Measurements from ENCODE around the gene POC1A. TPM values are rescaled to one million over a fixed set of nuclear protein-coding genes. Genes with fewer than 3 reads are reported as not detected.
"Not testable (repeated sequence)": the region's sequence is repeated elsewhere in the genome, so short reads cannot be mapped to it uniquely, and the experiment has no call there.

POC1A gene
- total RNA-seq, 1 experiment from 2014 or later = 25.7 TPM

DNA sequence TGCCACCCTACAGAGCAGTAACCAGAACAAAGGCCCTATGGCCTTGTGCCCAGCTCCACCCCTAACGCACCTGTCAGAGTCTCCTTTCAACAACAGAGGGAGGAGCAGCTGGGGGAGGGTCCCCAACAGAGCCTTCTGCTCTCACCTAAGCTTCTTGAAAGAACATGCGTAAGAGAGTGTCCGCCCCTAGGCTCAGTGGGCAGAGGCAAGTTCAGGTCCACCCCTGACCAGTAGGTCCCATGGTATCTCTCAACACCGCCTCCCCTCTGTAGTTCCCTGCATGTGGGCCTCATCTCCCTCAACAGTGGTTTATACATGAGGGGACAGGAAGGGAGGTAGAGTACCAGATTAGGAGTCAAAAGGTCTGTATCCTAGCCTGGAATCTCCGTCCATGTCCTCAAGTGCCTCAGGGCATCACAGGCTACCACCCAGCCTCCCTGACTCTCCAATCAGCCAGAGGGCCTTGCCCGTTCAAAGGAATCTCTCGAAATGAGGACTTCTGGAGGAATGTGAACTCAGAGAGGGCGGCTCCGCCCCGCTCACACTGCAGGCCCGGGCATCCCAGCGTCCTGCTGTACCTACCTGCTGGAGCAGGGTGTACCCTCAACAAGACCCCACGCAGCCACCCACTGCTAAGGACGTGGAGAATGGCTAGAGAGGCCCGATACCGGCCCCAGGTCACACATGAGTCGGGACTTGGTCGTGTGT lies 680 bp downstream of the POC1A start:
- ChIA-PET CTCF (interaction anchor here (0.6 kb wide), 1 partner anchor 240 kb away, joined by 5 read pairs; no protein-coding TSS in a partner anchor), POLR2A (no interaction called here)
- DNase-seq (ENCODE audit: low read depth, low spot score) (no peak), ATAC-seq (peak; percentile 25)
- TF ChIP-seq SIN3A (IDR thresholded peaks at IDR 0.05; ENCODE audit: borderline replicate concordance, insufficient read depth, low read depth, low read length) (no peak), TCF7L2 (IDR thresholded peaks at IDR 0.05; ENCODE audit: low read depth, low read length) (no peak), POLR2AphosphoS5 (IDR thresholded peaks at IDR 0.05; ENCODE audit: low read depth, low read length) (no peak)
- TF ChIP-seq, protein P1, sequence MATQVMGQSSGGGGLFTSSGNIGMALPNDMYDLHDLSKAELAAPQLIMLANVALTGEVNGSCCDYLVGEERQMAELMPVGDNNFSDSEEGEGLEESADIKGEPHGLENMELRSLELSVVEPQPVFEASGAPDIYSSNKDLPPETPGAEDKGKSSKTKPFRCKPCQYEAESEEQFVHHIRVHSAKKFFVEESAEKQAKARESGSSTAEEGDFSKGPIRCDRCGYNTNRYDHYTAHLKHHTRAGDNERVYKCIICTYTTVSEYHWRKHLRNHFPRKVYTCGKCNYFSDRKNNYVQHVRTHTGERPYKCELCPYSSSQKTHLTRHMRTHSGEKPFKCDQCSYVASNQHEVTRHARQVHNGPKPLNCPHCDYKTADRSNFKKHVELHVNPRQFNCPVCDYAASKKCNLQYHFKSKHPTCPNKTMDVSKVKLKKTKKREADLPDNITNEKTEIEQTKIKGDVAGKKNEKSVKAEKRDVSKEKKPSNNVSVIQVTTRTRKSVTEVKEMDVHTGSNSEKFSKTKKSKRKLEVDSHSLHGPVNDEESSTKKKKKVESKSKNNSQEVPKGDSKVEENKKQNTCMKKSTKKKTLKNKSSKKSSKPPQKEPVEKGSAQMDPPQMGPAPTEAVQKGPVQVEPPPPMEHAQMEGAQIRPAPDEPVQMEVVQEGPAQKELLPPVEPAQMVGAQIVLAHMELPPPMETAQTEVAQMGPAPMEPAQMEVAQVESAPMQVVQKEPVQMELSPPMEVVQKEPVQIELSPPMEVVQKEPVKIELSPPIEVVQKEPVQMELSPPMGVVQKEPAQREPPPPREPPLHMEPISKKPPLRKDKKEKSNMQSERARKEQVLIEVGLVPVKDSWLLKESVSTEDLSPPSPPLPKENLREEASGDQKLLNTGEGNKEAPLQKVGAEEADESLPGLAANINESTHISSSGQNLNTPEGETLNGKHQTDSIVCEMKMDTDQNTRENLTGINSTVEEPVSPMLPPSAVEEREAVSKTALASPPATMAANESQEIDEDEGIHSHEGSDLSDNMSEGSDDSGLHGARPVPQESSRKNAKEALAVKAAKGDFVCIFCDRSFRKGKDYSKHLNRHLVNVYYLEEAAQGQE (IDR thresholded peaks at IDR 0.05; ENCODE audit: insufficient read depth in 1 of 2, low read depth in 2 of 2, low read length in 1 of 2) = no peak
- TF ChIP-seq, protein P2, sequence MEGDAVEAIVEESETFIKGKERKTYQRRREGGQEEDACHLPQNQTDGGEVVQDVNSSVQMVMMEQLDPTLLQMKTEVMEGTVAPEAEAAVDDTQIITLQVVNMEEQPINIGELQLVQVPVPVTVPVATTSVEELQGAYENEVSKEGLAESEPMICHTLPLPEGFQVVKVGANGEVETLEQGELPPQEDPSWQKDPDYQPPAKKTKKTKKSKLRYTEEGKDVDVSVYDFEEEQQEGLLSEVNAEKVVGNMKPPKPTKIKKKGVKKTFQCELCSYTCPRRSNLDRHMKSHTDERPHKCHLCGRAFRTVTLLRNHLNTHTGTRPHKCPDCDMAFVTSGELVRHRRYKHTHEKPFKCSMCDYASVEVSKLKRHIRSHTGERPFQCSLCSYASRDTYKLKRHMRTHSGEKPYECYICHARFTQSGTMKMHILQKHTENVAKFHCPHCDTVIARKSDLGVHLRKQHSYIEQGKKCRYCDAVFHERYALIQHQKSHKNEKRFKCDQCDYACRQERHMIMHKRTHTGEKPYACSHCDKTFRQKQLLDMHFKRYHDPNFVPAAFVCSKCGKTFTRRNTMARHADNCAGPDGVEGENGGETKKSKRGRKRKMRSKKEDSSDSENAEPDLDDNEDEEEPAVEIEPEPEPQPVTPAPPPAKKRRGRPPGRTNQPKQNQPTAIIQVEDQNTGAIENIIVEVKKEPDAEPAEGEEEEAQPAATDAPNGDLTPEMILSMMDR (IDR thresholded peaks at IDR 0.05) = no peak
- peak overlapping the region; percentile 83 for H3K27ac ChIP-seq (ENCODE audit: low read length)
- BruUV-seq (replicated peaks) = no TSS peak
- no peaks in the 10 kb centered on the region for H3K36me3 ChIP-seq (ENCODE audit: control insufficient read depth, insufficient read depth, low read length)
- H3K4me1 ChIP-seq (ENCODE audit: control insufficient read depth, insufficient read depth, low read length) = peaks cover 8% of the 10 kb centered on the region
- H3K27me3 ChIP-seq (ENCODE audit: control insufficient read depth, insufficient read depth, low read length) = no peaks in the 10 kb centered on the region
- peak overlapping the region; percentile 78 to 79 for H3K4me3 ChIP-seq (ENCODE audit: low read depth in 2 of 2, low read length in 2 of 2)
- no peaks in the 10 kb centered on the region for H3K9me3 ChIP-seq (ENCODE audit: control insufficient read depth, insufficient read depth, low read depth, low read length)
- intact Hi-C loops (cut with micrococcal nuclease; ENCODE audit: unreplicated experiment) = no loop called here
- in situ Hi-C loops (cut with HindIII; ENCODE audit: low pct_unique_long_range_greater_than_20kb, low sequenced_read_pairs) = no loop called here

DNA sequence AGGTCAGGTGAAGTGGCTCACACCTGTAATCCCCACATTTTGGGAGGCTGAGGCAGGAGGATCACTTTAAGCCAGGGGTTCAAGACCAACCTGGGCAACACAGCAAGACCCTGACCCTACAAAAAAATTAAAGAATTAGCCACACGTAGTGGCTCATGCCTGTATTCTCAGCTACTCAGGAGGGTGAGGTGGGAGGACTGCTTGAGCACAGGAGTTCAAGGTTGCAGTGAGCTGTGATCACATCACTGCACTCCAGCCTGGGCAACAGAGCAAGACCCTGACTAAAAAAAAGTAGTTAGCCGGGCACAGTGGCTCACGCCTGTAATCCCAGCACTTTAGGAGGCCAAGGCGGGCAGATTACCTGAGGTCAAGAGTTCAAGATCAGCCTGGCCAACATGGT lies 2.2 kb downstream of the POC1A start:
- in situ Hi-C loops (cut with HindIII; ENCODE audit: low pct_unique_long_range_greater_than_20kb, low sequenced_read_pairs); DNase-seq (ENCODE audit: low read depth, low spot score); H3K4me3 ChIP-seq (ENCODE audit: low read depth in 2 of 2, low read length in 2 of 2); H3K27me3 ChIP-seq (ENCODE audit: control insufficient read depth, insufficient read depth, low read length); H3K27ac ChIP-seq (ENCODE audit: low read length); CTCF ChIA-PET; POLR2A ChIA-PET; intact Hi-C loops (cut with micrococcal nuclease; ENCODE audit: unreplicated experiment); BruUV-seq (replicated peaks); ATAC-seq; H3K36me3 ChIP-seq (ENCODE audit: control insufficient read depth, insufficient read depth, low read length); H3K9me3 ChIP-seq (ENCODE audit: control insufficient read depth, insufficient read depth, low read depth, low read length); H3K4me1 ChIP-seq (ENCODE audit: control insufficient read depth, insufficient read depth, low read length): not testable (repeated sequence)

DNA sequence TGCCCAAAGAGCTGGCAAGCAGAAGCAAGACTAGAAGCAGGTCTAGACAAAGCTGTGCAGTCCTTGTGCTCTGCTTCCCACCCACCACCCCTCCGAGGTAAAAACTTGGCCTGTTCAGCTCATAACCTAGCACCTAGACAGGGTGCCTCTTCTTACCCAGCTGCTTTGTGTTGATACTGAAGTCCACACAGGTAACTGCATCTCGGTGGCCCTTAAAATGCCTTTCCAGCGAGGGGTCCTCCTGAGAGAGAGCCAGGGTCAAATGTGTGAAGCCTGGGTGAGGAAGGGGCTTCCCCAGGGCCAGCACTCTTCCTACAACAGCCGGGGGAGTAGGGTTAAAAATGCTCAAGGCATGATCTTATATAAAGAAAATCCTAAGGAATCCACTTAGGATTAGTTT lies 3.4 kb downstream of the POC1A start:
- Histone ChIP-seq H3K4me3 (ENCODE audit: low read depth in 2 of 2, low read length in 2 of 2) (no peak overlapping the region), H3K27me3 (ENCODE audit: control insufficient read depth, insufficient read depth, low read length) (no peaks in the 10 kb centered on the region), H3K4me1 (ENCODE audit: control insufficient read depth, insufficient read depth, low read length) (peaks cover 8% of the 10 kb centered on the region), H3K9me3 (ENCODE audit: control insufficient read depth, insufficient read depth, low read depth, low read length) (no peaks in the 10 kb centered on the region), H3K36me3 (ENCODE audit: control insufficient read depth, insufficient read depth, low read length) (no peaks in the 10 kb centered on the region), H3K27ac (ENCODE audit: low read length) (no peak overlapping the region)
- ATAC-seq = no peak
- TF ChIP-seq, protein P2 (IDR thresholded peaks at IDR 0.05) = no peak
- TF ChIP-seq POLR2AphosphoS5 (IDR thresholded peaks at IDR 0.05; ENCODE audit: low read depth, low read length) (no peak), TCF7L2 (IDR thresholded peaks at IDR 0.05; ENCODE audit: low read depth, low read length) (no peak), SIN3A (IDR thresholded peaks at IDR 0.05; ENCODE audit: borderline replicate concordance, insufficient read depth, low read depth, low read length) (no peak)
- TF ChIP-seq, protein P1 (IDR thresholded peaks at IDR 0.05; ENCODE audit: insufficient read depth in 1 of 2, low read depth in 2 of 2, low read length in 1 of 2) = no peak
- CTCF ChIA-PET = no interaction called here
- BruUV-seq (replicated peaks) = no TSS peak
- in situ Hi-C loops (cut with HindIII; ENCODE audit: low pct_unique_long_range_greater_than_20kb, low sequenced_read_pairs) (no loop called here), intact Hi-C loops (cut with micrococcal nuclease; ENCODE audit: unreplicated experiment) (no loop called here)
- POLR2A ChIA-PET = no interaction called here
- DNase-seq (ENCODE audit: low read depth, low spot score) = no peak

Measured in Panc1 (cell line).